ENCODE results near the gene MCM7. TPM values are rescaled to one million over a fixed set of nuclear protein-coding genes. Genes with fewer than 3 reads are reported as not detected.
A peak's percentile ranks its signal among the peaks of the same experiment; 100 is the strongest.
"Not testable (repeated sequence)": the region's sequence is repeated elsewhere in the genome, so short reads cannot be mapped to it uniquely, and the experiment has no call there.

MCM7 gene
- polyA plus RNA-seq, 1 donor (not counting 4 experiments of a cell fraction or from before 2014, with no cell fraction given): 46.8 TPM

- DNase-seq (ENCODE audit: low read depth, low spot score): no peak
- Histone ChIP-seq H3K4me3 (ENCODE audit: control insufficient read depth in 2 of 3, extremely low read depth in 1 of 3, insufficient read depth in 2 of 3, low read depth in 1 of 3, low read length in 3 of 3) (no peak overlapping the region), H3K79me2 (ENCODE audit: control insufficient read depth, insufficient read depth, low read length) (no peaks in the 10 kb centered on the region), H3K27ac (ENCODE audit: control insufficient read depth, insufficient read depth, low read length) (no peak overlapping the region), H3K9ac (ENCODE audit: control insufficient read depth, extremely low read depth, insufficient read depth, low read length) (no peak overlapping the region), H2AFZ (ENCODE audit: control insufficient read depth, low read length) (no peak overlapping the region), H3K9me1 (ENCODE audit: control insufficient read depth, extremely low read depth, insufficient read depth, low read length) (no peaks in the 10 kb centered on the region), H3K4me2 (ENCODE audit: control insufficient read depth, extremely low read depth, insufficient read depth, low read depth, low read length) (no peak overlapping the region), H3K36me3 (ENCODE audit: control insufficient read depth in 2 of 2, extremely low read depth in 1 of 2, insufficient read depth in 2 of 2, low read length in 2 of 2) (no peaks in the 10 kb centered on the region), H3K4me1 (ENCODE audit: control insufficient read depth, extremely low read depth, insufficient read depth, low read length) (peaks cover 10% of the 10 kb centered on the region), H3K27me3 (ENCODE audit: control insufficient read depth, extremely low read depth, insufficient read depth, low read length) (no peaks in the 10 kb centered on the region), H4K20me1 (ENCODE audit: control insufficient read depth, extremely low read depth, insufficient read depth, low read length) (no peaks in the 10 kb centered on the region), H3K9me3 (ENCODE audit: control insufficient read depth, low read depth, low read length) (no peaks in the 10 kb centered on the region)
- TF ChIP-seq CTCF (optimal IDR thresholded peaks at IDR 0.05 in 1 of 3, IDR thresholded peaks at IDR 0.05 in 1 of 3, conservative IDR thresholded peaks at IDR 0.05 in 1 of 3; ENCODE audit: extremely low read depth in 1 of 3, insufficient read depth in 2 of 3, low read length in 3 of 3): no peak
- TF ChIP-seq EZH2 (IDR thresholded peaks at IDR 0.05; ENCODE audit: low read length): no peak
- no peak for FAIRE-seq
- dilution Hi-C loops (cut with MboI; ENCODE audit: extremely low pct_ligation_motif_present, low sequenced_read_pairs): no loop called here
Observed at GRCh38 chr7:100132126-100132525, 30.9 kb upstream of the MCM7 start.

GRCh38 chr7:100130608-100131453, 29.6 kb upstream of the MCM7 start:
- dilution Hi-C loops (cut with MboI; ENCODE audit: extremely low pct_ligation_motif_present, low sequenced_read_pairs): no loop called here
- Histone ChIP-seq H3K9me1 (ENCODE audit: control insufficient read depth, extremely low read depth, insufficient read depth, low read length) (no peaks in the 10 kb centered on the region), H3K79me2 (ENCODE audit: control insufficient read depth, insufficient read depth, low read length) (no peaks in the 10 kb centered on the region), H3K27ac (ENCODE audit: control insufficient read depth, insufficient read depth, low read length) (no peak overlapping the region), H4K20me1 (ENCODE audit: control insufficient read depth, extremely low read depth, insufficient read depth, low read length) (no peaks in the 10 kb centered on the region), H2AFZ (ENCODE audit: control insufficient read depth, low read length) (peak overlapping the region; percentile 75), H3K4me3 (ENCODE audit: control insufficient read depth in 2 of 3, extremely low read depth in 1 of 3, insufficient read depth in 2 of 3, low read depth in 1 of 3, low read length in 3 of 3) (peak overlapping the region in 2 of 3 experiments; percentile 40 to 42), H3K36me3 (ENCODE audit: control insufficient read depth in 2 of 2, extremely low read depth in 1 of 2, insufficient read depth in 2 of 2, low read length in 2 of 2) (no peaks in the 10 kb centered on the region), H3K4me2 (ENCODE audit: control insufficient read depth, extremely low read depth, insufficient read depth, low read depth, low read length) (peak overlapping the region; percentile 77), H3K9ac (ENCODE audit: control insufficient read depth, extremely low read depth, insufficient read depth, low read length) (peak overlapping the region; percentile 61), H3K4me1 (ENCODE audit: control insufficient read depth, extremely low read depth, insufficient read depth, low read length) (peaks cover 10% of the 10 kb centered on the region), H3K9me3 (ENCODE audit: control insufficient read depth, low read depth, low read length) (no peaks in the 10 kb centered on the region), H3K27me3 (ENCODE audit: control insufficient read depth, extremely low read depth, insufficient read depth, low read length) (no peaks in the 10 kb centered on the region)
- FAIRE-seq: no peak
- TF ChIP-seq CTCF (optimal IDR thresholded peaks at IDR 0.05 in 1 of 3, IDR thresholded peaks at IDR 0.05 in 1 of 3, conservative IDR thresholded peaks at IDR 0.05 in 1 of 3; ENCODE audit: extremely low read depth in 1 of 3, insufficient read depth in 2 of 3, low read length in 3 of 3) (peak; percentile 60 to 91 (median 79)), EZH2 (IDR thresholded peaks at IDR 0.05; ENCODE audit: low read length) (no peak)
- DNase-seq (ENCODE audit: low read depth, low spot score): no peak

GRCh38 chr7:100130220-100130607, 29.0 kb upstream of the MCM7 start:
- H3K9ac ChIP-seq (ENCODE audit: control insufficient read depth, extremely low read depth, insufficient read depth, low read length); H4K20me1 ChIP-seq (ENCODE audit: control insufficient read depth, extremely low read depth, insufficient read depth, low read length); H2AFZ ChIP-seq (ENCODE audit: control insufficient read depth, low read length); H3K9me3 ChIP-seq (ENCODE audit: control insufficient read depth, low read depth, low read length); H3K4me1 ChIP-seq (ENCODE audit: control insufficient read depth, extremely low read depth, insufficient read depth, low read length); H3K4me2 ChIP-seq (ENCODE audit: control insufficient read depth, extremely low read depth, insufficient read depth, low read depth, low read length); H3K36me3 ChIP-seq (ENCODE audit: control insufficient read depth in 2 of 2, extremely low read depth in 1 of 2, insufficient read depth in 2 of 2, low read length in 2 of 2); H3K9me1 ChIP-seq (ENCODE audit: control insufficient read depth, extremely low read depth, insufficient read depth, low read length); H3K79me2 ChIP-seq (ENCODE audit: control insufficient read depth, insufficient read depth, low read length); DNase-seq (ENCODE audit: low read depth, low spot score); H3K27ac ChIP-seq (ENCODE audit: control insufficient read depth, insufficient read depth, low read length); dilution Hi-C loops (cut with MboI; ENCODE audit: extremely low pct_ligation_motif_present, low sequenced_read_pairs); H3K27me3 ChIP-seq (ENCODE audit: control insufficient read depth, extremely low read depth, insufficient read depth, low read length); FAIRE-seq; H3K4me3 ChIP-seq (ENCODE audit: control insufficient read depth in 2 of 3, extremely low read depth in 1 of 3, insufficient read depth in 2 of 3, low read depth in 1 of 3, low read length in 3 of 3): not testable (repeated sequence)

Data from keratinocyte (primary cell).